PFSK-1 (cell line): ENCODE results near the gene NXPH4.

Source experiments
- FOXP2 ChIP-seq: optimal IDR thresholded peaks from 2 replicates; pipeline ENCODE3; 2011; ENCODE audit warnings: borderline replicate concordance, control low read depth, inconsistent platforms; ENCODE audit not compliant: insufficient read depth; ENCODE audit errors: extremely low read length, extremely low read depth
- POLR2AphosphoS5 ChIP-seq: IDR thresholded peaks from 2 replicates; pipeline ENCODE4 v1.6.1; 2012; ENCODE audit warnings: low read depth, mild to moderate bottlenecking, control low read depth, low read length, moderate library complexity
- REST ChIP-seq, 2 experiments: IDR thresholded peaks; 2 replicates each; pipeline versions ENCODE4 v1.6.1 to v1.8.0; 2011 to 2012; ENCODE audit warnings: low read depth in 2 of 2, low read length in 2 of 2, control low read depth in 1 of 2, inconsistent platforms in 1 of 2, mild to moderate bottlenecking in 1 of 2, moderate library complexity in 1 of 2; ENCODE audit not compliant: insufficient read depth in 1 of 2
- SIN3A ChIP-seq: IDR thresholded peaks from 2 replicates; pipeline ENCODE4 v1.6.1; 2012; ENCODE audit warnings: mild to moderate bottlenecking, low read length, moderate library complexity, borderline replicate concordance; ENCODE audit not compliant: insufficient read depth
- TAF1 ChIP-seq: IDR thresholded peaks from 2 replicates; pipeline ENCODE4 v1.6.1; 2012; ENCODE audit warnings: low read length, control low read depth, borderline replicate concordance; ENCODE audit not compliant: insufficient read depth

Gene NXPH4

GRCh38 chr12:57178213-57178612, 38.4 kb upstream of the NXPH4 start:
- TF ChIP-seq REST (IDR thresholded peaks at IDR 0.05; ENCODE audit: insufficient read depth in 1 of 2, low read depth in 2 of 2, low read length in 2 of 2) (no peak), TAF1 (no peak), FOXP2 (no peak), SIN3A (no peak), POLR2AphosphoS5 (no peak)

- TF ChIP-seq SIN3A, result no peak
- no peak for TF ChIP-seq REST (IDR thresholded peaks at IDR 0.05; ENCODE audit: insufficient read depth in 1 of 2, low read depth in 2 of 2, low read length in 2 of 2)
- no peak for TF ChIP-seq FOXP2
- TF ChIP-seq TAF1, result no peak
- no peak for TF ChIP-seq POLR2AphosphoS5
Measured at GRCh38 chr12:57179331-57180086, 37.1 kb upstream of the NXPH4 start.

GRCh38 chr12:57180321-57180989, 36.1 kb upstream of the NXPH4 start:
- TF ChIP-seq REST (IDR thresholded peaks at IDR 0.05; ENCODE audit: insufficient read depth in 1 of 2, low read depth in 2 of 2, low read length in 2 of 2) (no peak), SIN3A (no peak), FOXP2 (no peak), POLR2AphosphoS5 (no peak), TAF1 (no peak)

- TF ChIP-seq REST (IDR thresholded peaks at IDR 0.05; ENCODE audit: insufficient read depth in 1 of 2, low read depth in 2 of 2, low read length in 2 of 2) (no peak), TAF1 (no peak), SIN3A (no peak), POLR2AphosphoS5 (no peak), FOXP2 (no peak)
Measured at GRCh38 chr12:57181072-57181471, 35.5 kb upstream of the NXPH4 start.
